ENCODE results near the gene TAF13.

Gene TAF13

GRCh38 chr1:109094377-109094803 lies 18.6 kb upstream of the TAF13 start:
- Histone ChIP-seq H3K9me3 (no peaks in the 10 kb centered on the region), H4K20me1 (peaks cover 12% of the 10 kb centered on the region; the same call in 1 of the 2 replicates), H3K27me3 (no peaks in the 10 kb centered on the region), H3K27ac (no peak overlapping the region), H3K4me3 (no peak overlapping the region), H3K4me2 (no peak overlapping the region), H3K9ac (no peak overlapping the region), H3K36me3 (peaks cover 36% of the 10 kb centered on the region), H3K4me1 (peaks cover 31% of the 10 kb centered on the region)
- no peak for TF ChIP-seq Cebpa-rat (IDR thresholded peaks at IDR 0.05)

GRCh38 chr1:109091839-109092193 lies 16.0 kb upstream of the TAF13 start:
- H3K4me1 ChIP-seq: peaks cover 30% of the 10 kb centered on the region
- peak overlapping the region; percentile 76 for H3K27ac ChIP-seq
- TF ChIP-seq Cebpa-rat (IDR thresholded peaks at IDR 0.05): no peak
- H3K27me3 ChIP-seq: no peaks in the 10 kb centered on the region
- H3K9me3 ChIP-seq: no peaks in the 10 kb centered on the region
- peak overlapping the region; percentile 88 for H3K4me2 ChIP-seq
- H3K36me3 ChIP-seq: peaks cover 36% of the 10 kb centered on the region
- peaks cover 12% of the 10 kb centered on the region; the same call in 1 of the 2 replicates for H4K20me1 ChIP-seq
- H3K9ac ChIP-seq: peak overlapping the region; percentile 81
- H3K4me3 ChIP-seq: peak overlapping the region; percentile 85

DNA sequence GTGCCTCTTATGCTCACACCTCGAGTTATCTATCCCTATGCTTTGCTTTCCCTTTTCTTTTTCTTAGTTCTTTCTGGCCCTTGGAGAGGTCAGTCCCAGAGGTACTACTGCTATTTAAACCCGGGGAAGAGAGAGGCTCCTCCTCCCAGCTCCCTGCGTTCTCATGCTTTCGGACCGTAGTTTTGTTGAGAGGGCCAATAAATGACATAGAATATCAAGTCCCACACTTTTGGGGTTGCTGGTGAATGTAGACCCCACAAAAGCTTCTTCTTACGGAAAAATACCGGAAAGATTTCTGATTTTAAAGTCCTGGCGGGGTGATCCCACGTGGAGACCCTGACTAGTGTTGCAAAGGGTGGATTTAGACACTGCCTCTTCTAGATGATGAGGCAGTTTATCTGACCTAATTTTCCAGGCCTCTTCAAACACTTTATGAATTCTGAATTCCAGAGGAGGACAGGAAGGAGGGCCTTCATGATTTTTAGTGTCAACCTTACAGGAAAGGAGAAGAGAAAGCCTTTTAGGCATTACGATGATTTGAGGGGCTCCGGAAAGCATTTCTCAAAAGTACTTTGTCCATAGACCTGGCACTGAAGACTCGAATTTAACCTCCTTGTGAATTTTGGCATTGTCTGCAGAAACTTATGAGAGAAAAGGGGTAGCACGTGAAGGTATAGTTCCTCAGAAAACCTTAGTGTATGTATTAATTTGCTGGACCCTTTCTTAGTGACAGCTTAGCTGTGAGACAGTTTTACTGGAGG lies 15.5 kb upstream of the TAF13 start:
- H3K4me1 ChIP-seq: peaks cover 30% of the 10 kb centered on the region
- H3K9ac ChIP-seq: peak overlapping the region; percentile 81
- H3K27me3 ChIP-seq: no peaks in the 10 kb centered on the region
- no peaks in the 10 kb centered on the region for H3K9me3 ChIP-seq
- H3K4me2 ChIP-seq: peak overlapping the region; percentile 88
- no peak for TF ChIP-seq Cebpa-rat (IDR thresholded peaks at IDR 0.05)
- H4K20me1 ChIP-seq: peaks cover 9% of the 10 kb centered on the region; the same call in 1 of the 2 replicates
- H3K27ac ChIP-seq: peak overlapping the region; percentile 76
- peak overlapping the region; percentile 85 for H3K4me3 ChIP-seq
- H3K36me3 ChIP-seq: peaks cover 31% of the 10 kb centered on the region

GRCh38 chr1:109090196-109091077 lies 14.6 kb upstream of the TAF13 start, which contains the start of gene TMEM167B:
Gene TMEM167B (plus strand): TSS chr1:109090764. CDS start chr1:109090873, 109 bp downstream.
- H3K9ac ChIP-seq: peak within 1 kb of the TSS; percentile 81
- peaks cover 30% of the 10 kb centered on the region for H3K4me1 ChIP-seq
- TF ChIP-seq Cebpa-rat (IDR thresholded peaks at IDR 0.05): no peak
- peaks cover under 1% of the 10 kb centered on the region; the same call in 1 of the 2 replicates for H4K20me1 ChIP-seq
- peak within 1 kb of the TSS; percentile 76 for H3K27ac ChIP-seq
- H3K9me3 ChIP-seq: no peaks in the 10 kb centered on the region
- H3K4me3 ChIP-seq: peak within 1 kb of the TSS; percentile 85
- peak within 1 kb of the TSS; percentile 88 for H3K4me2 ChIP-seq
- H3K27me3 ChIP-seq: no peaks in the 10 kb centered on the region
- peaks cover 23% of the 10 kb centered on the region for H3K36me3 ChIP-seq

- Histone ChIP-seq H3K9ac (no peak overlapping the region), H3K4me3 (peak overlapping the region; percentile 85; the same call in 1 of the 2 replicates), H3K27ac (no peak overlapping the region), H3K36me3 (peaks cover 20% of the 10 kb centered on the region), H3K27me3 (no peaks in the 10 kb centered on the region), H4K20me1 (no peaks in the 10 kb centered on the region; the same call in 1 of the 2 replicates), H3K9me3 (no peaks in the 10 kb centered on the region), H3K4me2 (peak overlapping the region; percentile 88), H3K4me1 (peaks cover 30% of the 10 kb centered on the region)
- TF ChIP-seq Cebpa-rat (IDR thresholded peaks at IDR 0.05): no peak
Observed at GRCh38 chr1:109089242-109090015, 13.6 kb upstream of the TAF13 start.

- H3K36me3 ChIP-seq: no peaks in the 10 kb centered on the region
- no peaks in the 10 kb centered on the region for H4K20me1 ChIP-seq
- no peak overlapping the region for H3K9ac ChIP-seq
- H3K4me3 ChIP-seq: no peak overlapping the region
- H3K27me3 ChIP-seq: no peaks in the 10 kb centered on the region
- H3K27ac ChIP-seq: no peak overlapping the region
- peaks cover 6% of the 10 kb centered on the region for H3K4me1 ChIP-seq
- no peak for TF ChIP-seq Cebpa-rat (IDR thresholded peaks at IDR 0.05)
- H3K4me2 ChIP-seq: no peak overlapping the region
- no peaks in the 10 kb centered on the region for H3K9me3 ChIP-seq
Observed at GRCh38 chr1:109084563-109085517, 9.0 kb upstream of the TAF13 start.

GRCh38 chr1:109083923-109084322 lies 8.1 kb upstream of the TAF13 start:
- H4K20me1 ChIP-seq: no peaks in the 10 kb centered on the region
- H3K36me3 ChIP-seq: no peaks in the 10 kb centered on the region
- no peaks in the 10 kb centered on the region for H3K27me3 ChIP-seq
- H3K9me3 ChIP-seq: no peaks in the 10 kb centered on the region
- H3K27ac ChIP-seq: no peak overlapping the region
- no peak overlapping the region for H3K9ac ChIP-seq
- no peak for TF ChIP-seq Cebpa-rat (IDR thresholded peaks at IDR 0.05)
- H3K4me2 ChIP-seq: no peak overlapping the region
- no peaks in the 10 kb centered on the region for H3K4me1 ChIP-seq
- no peak overlapping the region for H3K4me3 ChIP-seq

DNA sequence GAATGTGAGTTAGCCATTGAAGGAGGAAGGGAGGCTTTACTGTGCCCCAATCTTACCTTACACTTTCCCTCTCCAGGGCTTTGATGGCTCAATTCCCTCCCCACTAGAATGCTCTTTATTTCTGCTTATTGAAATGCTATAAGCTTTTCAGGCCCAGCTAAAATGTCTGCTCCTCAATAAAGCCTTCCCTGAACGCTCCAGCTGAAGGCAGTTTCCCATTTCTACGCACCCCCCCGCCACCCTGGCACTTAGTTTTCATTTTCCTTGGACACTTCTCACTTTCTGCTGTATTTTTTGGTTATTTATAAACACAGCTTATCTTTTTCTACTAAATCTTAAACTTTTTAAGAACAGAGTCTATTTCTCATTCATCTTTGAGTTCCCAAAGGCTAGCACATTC lies 7.7 kb upstream of the TAF13 start:
- H3K9me3 ChIP-seq: no peaks in the 10 kb centered on the region
- H3K36me3 ChIP-seq: no peaks in the 10 kb centered on the region
- H4K20me1 ChIP-seq: no peaks in the 10 kb centered on the region
- no peak for TF ChIP-seq Cebpa-rat (IDR thresholded peaks at IDR 0.05)
- no peak overlapping the region for H3K27ac ChIP-seq
- H3K4me2 ChIP-seq: no peak overlapping the region
- no peak overlapping the region for H3K9ac ChIP-seq
- no peaks in the 10 kb centered on the region for H3K4me1 ChIP-seq
- no peaks in the 10 kb centered on the region for H3K27me3 ChIP-seq
- no peak overlapping the region for H3K4me3 ChIP-seq

Measured in BLaER1 (cell line).